ENCODE measurements around the gene SLC35C1. TPM values are rescaled to one million over a fixed set of nuclear protein-coding genes. Genes with fewer than 3 reads are reported as not detected.

Gene SLC35C1
- 17.1 and 18.1 TPM in 2 replicates for total RNA-seq

DNA sequence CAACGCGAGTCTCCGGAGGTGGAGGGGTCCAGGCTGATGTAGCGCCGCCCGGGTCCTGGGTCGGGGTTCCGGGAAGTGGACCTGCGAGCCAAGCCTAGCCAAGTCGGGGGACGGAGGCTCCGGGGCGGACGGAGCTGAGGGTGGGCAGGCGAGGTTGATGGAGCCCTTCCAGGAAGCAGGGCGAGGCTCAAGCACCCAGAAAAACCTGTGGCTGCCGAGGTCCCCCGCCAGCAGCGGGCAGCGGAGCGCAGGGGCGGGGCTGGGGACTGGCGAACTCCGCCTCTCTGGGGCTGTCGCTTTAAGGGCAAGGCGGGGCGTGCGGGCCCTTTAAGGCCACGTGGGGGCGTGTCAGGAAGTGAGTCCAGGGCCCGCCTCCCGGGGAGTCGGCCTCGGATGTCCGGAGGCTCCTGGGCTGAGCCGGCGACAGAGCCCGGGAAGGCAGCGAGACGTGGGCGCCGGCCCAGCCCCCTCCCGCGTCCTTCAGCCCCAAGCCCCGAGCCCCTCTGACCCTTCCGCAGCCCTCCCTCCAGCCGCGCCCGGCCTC is at the start of gene SLC35C1:
SLC35C1 (plus strand) TSS at position 389 of the 544 bp plus-strand sequence. CDS start 653 bp downstream, outside the sequence.
- Mint-ChIP-seq H3K4me1 (ENCODE audit: low read depth) (peaks cover 30% of the 10 kb centered on the region), H3K36me3 (ENCODE audit: low read depth) (peaks cover 18% of the 10 kb centered on the region), H3K27me3 (ENCODE audit: low read depth) (no peaks in the 10 kb centered on the region), H3K4me3 (ENCODE audit: low read depth) (peak within 1 kb of the TSS; percentile 90), H3K9me3 (no peaks in the 10 kb centered on the region), H3K27ac (peak within 1 kb of the TSS; percentile 88)
- intact Hi-C loops (cut with micrococcal nuclease): loop anchor here (1.0 kb wide), 3 partner anchors 38 to 113 kb away; partner anchors contain the start of gene CRY2
- peak; percentile 95 for DNase-seq (ENCODE audit: low spot score)

GRCh38 chr11:45755281-45755859 is 49.6 kb upstream of the SLC35C1 start:
- no peak for DNase-seq (ENCODE audit: low spot score)
- intact Hi-C loops (cut with micrococcal nuclease): no loop called here
- Mint-ChIP-seq H3K9me3 (no peaks in the 10 kb centered on the region), H3K4me1 (ENCODE audit: low read depth) (no peaks in the 10 kb centered on the region), H3K27me3 (ENCODE audit: low read depth) (peaks cover 7% of the 10 kb centered on the region), H3K27ac (no peak overlapping the region), H3K36me3 (ENCODE audit: low read depth) (no peaks in the 10 kb centered on the region), H3K4me3 (ENCODE audit: low read depth) (no peak overlapping the region)

- H3K27me3 Mint-ChIP-seq (ENCODE audit: low read depth): peaks cover 7% of the 10 kb centered on the region
- no peak overlapping the region for H3K4me3 Mint-ChIP-seq (ENCODE audit: low read depth)
- H3K4me1 Mint-ChIP-seq (ENCODE audit: low read depth): no peaks in the 10 kb centered on the region
- no peaks in the 10 kb centered on the region for H3K9me3 Mint-ChIP-seq
- intact Hi-C loops (cut with micrococcal nuclease): no loop called here
- H3K36me3 Mint-ChIP-seq (ENCODE audit: low read depth): no peaks in the 10 kb centered on the region
- no peak overlapping the region for H3K27ac Mint-ChIP-seq
- DNase-seq (ENCODE audit: low spot score): no peak
Measured at GRCh38 chr11:45756384-45757010, 48.5 kb upstream of the SLC35C1 start.

GRCh38 chr11:45757672-45758071 is 47.3 kb upstream of the SLC35C1 start:
- H3K4me1 Mint-ChIP-seq (ENCODE audit: low read depth): no peaks in the 10 kb centered on the region
- H3K36me3 Mint-ChIP-seq (ENCODE audit: low read depth): no peaks in the 10 kb centered on the region
- H3K9me3 Mint-ChIP-seq: no peaks in the 10 kb centered on the region
- peaks cover 7% of the 10 kb centered on the region for H3K27me3 Mint-ChIP-seq (ENCODE audit: low read depth)
- DNase-seq (ENCODE audit: low spot score): no peak
- H3K4me3 Mint-ChIP-seq (ENCODE audit: low read depth): no peak overlapping the region
- intact Hi-C loops (cut with micrococcal nuclease): no loop called here
- H3K27ac Mint-ChIP-seq: no peak overlapping the region

DNA sequence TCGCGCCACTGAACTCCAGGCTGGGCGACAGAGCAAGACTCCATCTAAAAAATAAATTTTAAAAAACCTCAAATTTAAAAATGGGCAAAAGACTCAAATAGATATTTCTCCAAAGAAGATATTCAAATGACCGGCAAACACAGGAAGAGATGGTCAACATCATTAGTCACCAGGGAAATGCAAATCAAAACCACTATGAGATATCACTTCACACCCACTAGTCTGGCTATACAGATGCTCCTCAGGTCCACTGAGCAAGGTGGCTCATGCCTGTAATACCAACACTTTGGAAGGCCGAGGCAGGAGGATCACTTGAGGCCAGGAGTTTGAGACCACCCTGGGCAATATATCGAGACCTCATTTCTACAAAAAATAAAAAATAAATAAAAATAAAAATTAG is 43.3 kb upstream of the SLC35C1 start:
- Mint-ChIP-seq H3K27ac (no peak overlapping the region), H3K4me3 (ENCODE audit: low read depth) (no peak overlapping the region), H3K4me1 (ENCODE audit: low read depth) (no peaks in the 10 kb centered on the region), H3K9me3 (no peaks in the 10 kb centered on the region), H3K36me3 (ENCODE audit: low read depth) (no peaks in the 10 kb centered on the region), H3K27me3 (ENCODE audit: low read depth) (peaks cover 6% of the 10 kb centered on the region)
- no peak for DNase-seq (ENCODE audit: low spot score)
- intact Hi-C loops (cut with micrococcal nuclease): no loop called here

GRCh38 chr11:45765107-45765668 is 39.8 kb upstream of the SLC35C1 start:
- intact Hi-C loops (cut with micrococcal nuclease): no loop called here
- no peak for DNase-seq (ENCODE audit: low spot score)
- Mint-ChIP-seq H3K4me1 (ENCODE audit: low read depth) (no peaks in the 10 kb centered on the region), H3K27me3 (ENCODE audit: low read depth) (peaks cover 13% of the 10 kb centered on the region), H3K9me3 (no peaks in the 10 kb centered on the region), H3K27ac (no peak overlapping the region), H3K36me3 (ENCODE audit: low read depth) (no peaks in the 10 kb centered on the region), H3K4me3 (ENCODE audit: low read depth) (no peak overlapping the region)

- Mint-ChIP-seq H3K27ac (no peak overlapping the region), H3K9me3 (no peaks in the 10 kb centered on the region), H3K27me3 (ENCODE audit: low read depth) (peaks cover 13% of the 10 kb centered on the region), H3K36me3 (ENCODE audit: low read depth) (no peaks in the 10 kb centered on the region), H3K4me1 (ENCODE audit: low read depth) (no peaks in the 10 kb centered on the region), H3K4me3 (ENCODE audit: low read depth) (no peak overlapping the region)
- DNase-seq (ENCODE audit: low spot score): no peak
- intact Hi-C loops (cut with micrococcal nuclease): no loop called here
Measured at GRCh38 chr11:45765836-45766235, 39.1 kb upstream of the SLC35C1 start.

DNA sequence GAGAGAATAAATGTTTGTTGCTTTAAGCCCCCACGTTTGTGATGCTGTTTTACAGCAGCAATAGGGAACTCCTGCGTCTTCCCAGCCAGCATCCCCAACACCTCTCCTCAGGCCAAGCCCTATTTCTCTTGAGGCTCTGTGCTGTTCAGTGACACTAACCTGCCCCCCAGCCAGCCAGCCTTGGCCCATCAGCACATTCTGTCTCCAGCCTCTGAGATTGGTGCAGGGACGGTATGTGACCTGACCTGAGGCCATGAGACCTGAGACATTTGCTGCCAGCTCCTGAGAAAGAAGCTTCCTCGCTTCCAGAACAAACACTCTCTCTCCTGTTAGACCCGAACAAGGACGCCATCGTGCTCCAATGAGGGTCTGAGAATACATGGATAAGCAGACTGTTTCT is 38.5 kb upstream of the SLC35C1 start:
- Mint-ChIP-seq H3K27ac (no peak overlapping the region), H3K36me3 (ENCODE audit: low read depth) (no peaks in the 10 kb centered on the region), H3K9me3 (no peaks in the 10 kb centered on the region), H3K4me3 (ENCODE audit: low read depth) (no peak overlapping the region), H3K27me3 (ENCODE audit: low read depth) (peaks cover 15% of the 10 kb centered on the region), H3K4me1 (ENCODE audit: low read depth) (peaks cover 4% of the 10 kb centered on the region)
- no peak for DNase-seq (ENCODE audit: low spot score)
- intact Hi-C loops (cut with micrococcal nuclease): no loop called here

GRCh38 chr11:45768486-45768885 is 36.5 kb upstream of the SLC35C1 start:
- no peaks in the 10 kb centered on the region for H3K9me3 Mint-ChIP-seq
- H3K4me1 Mint-ChIP-seq (ENCODE audit: low read depth): peaks cover 17% of the 10 kb centered on the region
- no peak overlapping the region for H3K27ac Mint-ChIP-seq
- H3K27me3 Mint-ChIP-seq (ENCODE audit: low read depth): peaks cover 14% of the 10 kb centered on the region
- no peak overlapping the region for H3K4me3 Mint-ChIP-seq (ENCODE audit: low read depth)
- intact Hi-C loops (cut with micrococcal nuclease): no loop called here
- H3K36me3 Mint-ChIP-seq (ENCODE audit: low read depth): no peaks in the 10 kb centered on the region
- DNase-seq (ENCODE audit: low spot score): no peak

GRCh38 chr11:45769960-45770359 is 35.0 kb upstream of the SLC35C1 start:
- Mint-ChIP-seq H3K4me1 (ENCODE audit: low read depth) (peaks cover 17% of the 10 kb centered on the region), H3K27ac (no peak overlapping the region), H3K36me3 (ENCODE audit: low read depth) (no peaks in the 10 kb centered on the region), H3K9me3 (no peaks in the 10 kb centered on the region), H3K4me3 (ENCODE audit: low read depth) (no peak overlapping the region), H3K27me3 (ENCODE audit: low read depth) (peaks cover 11% of the 10 kb centered on the region)
- no peak for DNase-seq (ENCODE audit: low spot score)
- intact Hi-C loops (cut with micrococcal nuclease): loop anchor here (5.0 kb wide), 1 partner anchor 113 kb away; no protein-coding TSS in a partner anchor

- peak overlapping the region; percentile 82 for H3K4me3 Mint-ChIP-seq (ENCODE audit: low read depth)
- H3K4me1 Mint-ChIP-seq (ENCODE audit: low read depth): peaks cover 17% of the 10 kb centered on the region
- no peaks in the 10 kb centered on the region for H3K36me3 Mint-ChIP-seq (ENCODE audit: low read depth)
- H3K27ac Mint-ChIP-seq: no peak overlapping the region
- intact Hi-C loops (cut with micrococcal nuclease): loop anchor here (5.0 kb wide), 1 partner anchor 114 kb away; no protein-coding TSS in a partner anchor
- no peaks in the 10 kb centered on the region for H3K9me3 Mint-ChIP-seq
- DNase-seq (ENCODE audit: low spot score): peak; percentile 63
- peaks cover 11% of the 10 kb centered on the region for H3K27me3 Mint-ChIP-seq (ENCODE audit: low read depth)
Measured at GRCh38 chr11:45771193-45771565, 33.8 kb upstream of the SLC35C1 start.

GRCh38 chr11:45771566-45772448 is 33.1 kb upstream of the SLC35C1 start:
- intact Hi-C loops (cut with micrococcal nuclease): loop anchor here (1.0 to 5.0 kb wide), 3 partner anchors 115 to 432 kb away; no protein-coding TSS in a partner anchor
- H3K9me3 Mint-ChIP-seq: no peaks in the 10 kb centered on the region
- H3K27me3 Mint-ChIP-seq (ENCODE audit: low read depth): peaks cover 7% of the 10 kb centered on the region
- H3K27ac Mint-ChIP-seq: no peak overlapping the region
- peak overlapping the region; percentile 82 for H3K4me3 Mint-ChIP-seq (ENCODE audit: low read depth)
- peak; percentile 74 for DNase-seq (ENCODE audit: low spot score)
- H3K36me3 Mint-ChIP-seq (ENCODE audit: low read depth): no peaks in the 10 kb centered on the region
- H3K4me1 Mint-ChIP-seq (ENCODE audit: low read depth): peaks cover 17% of the 10 kb centered on the region
